HepG2 (cell line): ENCODE data around the gene TMCC2. TPM values are rescaled to one million over a fixed set of nuclear protein-coding genes. Genes with fewer than 3 reads are reported as not detected.

Experiments
- ATAC-seq: fragments of 200-7000 bp; cut with Tn5 transposase; 3 replicates; pipeline ENCODE4 v1.9.1; 2020; ENCODE audit warnings: mild to moderate bottlenecking, moderate library complexity
- BruUV-seq: library from RNA; stranded (reverse); fragments of 400-500 nt; replicated peaks from 2 replicates; lab custom pipeline; 2021; lab: Mats Ljungman, UMichigan
- CTCF ChIA-PET: fragments of 300-600 bp; formaldehyde crosslinking; extraction: SDS; loops from one replicate; lab custom pipeline; 2021; ENCODE audit warnings: low total read pairs, inconsistent platforms, low intra/inter-chr PET ratio; lab: Yijun Ruan, JAX
- POLR2A ChIA-PET: fragments of 350-600 bp; sonication (Branson Sonifier 250); formaldehyde crosslinking; loops from one replicate; lab custom pipeline; 2020; ENCODE audit warnings: antibody characterized with exemption, inconsistent platforms; lab: Yijun Ruan, JAX
- DNase-seq: peaks from one replicate; pipeline ENCODE4 v3.0.0-alpha.2; 2015; ENCODE audit warnings: low spot score
- FAIRE-seq: peaks from 3 replicates; lab custom pipeline; 2011; peaks lifted over from hg19 to GRCh38; lab: Jason Lieb, UNC
- H2AFZ ChIP-seq: one replicate; pipeline ENCODE4 v1.6.1; 2011; ENCODE audit warnings: low read length, inconsistent platforms
- H3K27ac ChIP-seq: fragments of 300-600 bp; 3 replicates; pipeline ENCODE4 v1.8.0; 2011; ENCODE audit warnings: mixed run types, mild to moderate bottlenecking, mixed read lengths, low read length, inconsistent platforms; ENCODE audit not compliant: insufficient read depth; ENCODE audit errors: extremely low read length
- H3K27me3 ChIP-seq, 2 experiments: fragments of 200-600 bp in 1 of 2; 2 replicates in 1 of 2; 3 replicates in 1 of 2; pipeline versions ENCODE4 v1.6.0 to v1.8.0; 2011; ENCODE audit warnings: low read length in 2 of 2, mild to moderate bottlenecking in 2 of 2, moderate library complexity in 2 of 2, inconsistent platforms in 1 of 2; ENCODE audit not compliant: insufficient read depth in 2 of 2, control insufficient read depth in 1 of 2
- H3K36me3 ChIP-seq, 2 experiments: fragments of 200-600 bp in 1 of 2; replicated peaks in 1 of 2; 2 replicates in 1 of 2; 3 replicates in 1 of 2; pipeline versions ENCODE4 v1.5.1 to v1.8.0; 2011; ENCODE audit warnings: low read length in 2 of 2, inconsistent platforms in 1 of 2; ENCODE audit not compliant: insufficient read depth in 2 of 2, control insufficient read depth in 1 of 2
- H3K4me1 ChIP-seq: 2 replicates; pipeline ENCODE4 v1.5.1; 2012; ENCODE audit warnings: low read length, inconsistent platforms; ENCODE audit not compliant: insufficient read depth
- H3K4me2 ChIP-seq: 2 replicates; pipeline ENCODE4 v1.6.0; 2011; ENCODE audit warnings: low read depth, low read length, inconsistent platforms
- H3K4me3 ChIP-seq, 3 experiments: fragments of 200-600 bp in 1 of 3; sonication (generic), shearing (Covaris generic) in 1 of 3; replicated peaks in 1 of 3; 2 replicates each; pipeline ENCODE4 v1.5.1; 2011 to 2016; ENCODE audit warnings: low read length in 3 of 3, inconsistent platforms in 2 of 3, low read depth in 2 of 3, mild to moderate bottlenecking in 2 of 3, control low read depth in 1 of 3, mixed read lengths in 1 of 3; ENCODE audit not compliant: insufficient read depth in 1 of 3
- H3K79me2 ChIP-seq: one replicate; pipeline ENCODE4 v1.6.1; 2011; ENCODE audit warnings: low read length, inconsistent platforms; ENCODE audit not compliant: insufficient read depth
- H3K9ac ChIP-seq: 2 replicates; pipeline ENCODE4 v1.6.0; 2011; ENCODE audit warnings: mild to moderate bottlenecking, low read depth, low read length, inconsistent platforms; ENCODE audit not compliant: insufficient read depth
- H3K9me3 ChIP-seq: 2 replicates; pipeline ENCODE4 v1.5.1; 2012; ENCODE audit warnings: mild to moderate bottlenecking, low read length
- H4K20me1 ChIP-seq: 2 replicates; pipeline ENCODE4 v1.6.0; 2011; ENCODE audit warnings: inconsistent platforms, mild to moderate bottlenecking, low read length, moderate library complexity; ENCODE audit not compliant: insufficient read depth
- ARID2 ChIP-seq: sonication (generic); formaldehyde crosslinking; IDR thresholded peaks from 2 replicates; pipeline ENCODE4 v1.8.1; 2022; ENCODE audit warnings: mild to moderate bottlenecking, missing genetic modification reagents, borderline replicate concordance
- GLMP ChIP-seq: sonication (generic); formaldehyde crosslinking; IDR thresholded peaks from 2 replicates; pipeline ENCODE4 v1.9.0; 2021; ENCODE audit warnings: missing genetic modification reagents, mild to moderate bottlenecking, borderline replicate concordance
- ISX ChIP-seq: sonication (generic); formaldehyde crosslinking; conservative IDR thresholded peaks from 2 replicates; pipeline ENCODE4 v1.5.0; 2020; ENCODE audit warnings: missing genetic modification reagents
- KMT2A ChIP-seq: sonication (generic); formaldehyde crosslinking; IDR thresholded peaks from 2 replicates; pipeline ENCODE4 v1.4.0; 2020; ENCODE audit warnings: missing genetic modification reagents
- ONECUT2 ChIP-seq: sonication (generic); formaldehyde crosslinking; IDR thresholded peaks from 2 replicates; pipeline ENCODE4 v1.4.0; 2020; ENCODE audit warnings: missing genetic modification reagents
- TERF1 ChIP-seq: sonication (generic); formaldehyde crosslinking; IDR thresholded peaks from 2 replicates; pipeline ENCODE4 v1.8.0; 2022; ENCODE audit warnings: mild to moderate bottlenecking, missing genetic modification reagents, moderate library complexity
- ZNF101 ChIP-seq: sonication (generic); formaldehyde crosslinking; IDR thresholded peaks from 2 replicates; pipeline ENCODE4 v1.4.0; 2020; ENCODE audit warnings: mild to moderate bottlenecking, low read depth, missing genetic modification reagents, borderline replicate concordance
- ZNF124 ChIP-seq: sonication (generic); formaldehyde crosslinking; IDR thresholded peaks from 2 replicates; pipeline ENCODE4 v1.4.0; 2020; ENCODE audit warnings: missing genetic modification reagents
- ZNF672 ChIP-seq: sonication (generic); formaldehyde crosslinking; IDR thresholded peaks from 2 replicates; pipeline ENCODE4 v1.8.1; 2022; ENCODE audit warnings: missing genetic modification reagents
- ZSCAN31 ChIP-seq: sonication (generic); formaldehyde crosslinking; IDR thresholded peaks from 2 replicates; pipeline ENCODE4 v1.5.0; 2020; ENCODE audit warnings: low read depth, mild to moderate bottlenecking, missing genetic modification reagents
- WGBS: methylation state at CpG from one replicate; pipeline ENCODE4 v1.1.6; 2017; ENCODE audit warnings: low lambda C conversion rate; 5-methylcytosine and 5-hydroxymethylcytosine counted together
- in situ Hi-C: cut with HindIII; loops from 2 replicates; pipeline ENCODE4 v1.10.0; 2017; ENCODE audit warnings: low pct_unique_long_range_greater_than_20kb; ENCODE audit not compliant: extremely low pct_ligation_motif_present
- intact Hi-C: fragments of 100-400 bp; cut with micrococcal nuclease; formaldehyde crosslinking; loops from one replicate; pipeline ENCODE4 v1.10.0; 2022; ENCODE audit not compliant: unreplicated experiment
- polyA plus RNA-seq, 8 experiments: library from polyadenylated mRNA; depleted of rRNA in 3 of 8; stranded (reverse) in 7 of 8; unstranded in 1 of 8; fragments of >200 nt; fragmentation: Illumina TruSeq in 4 of 8; extraction: Trizol in 4 of 8; gene quantifications; 2 replicates each; pipeline versions ENCODE4 v1.2.1 to v1.2.3, GENCODE V29; 2011 to 2016; ENCODE audit warnings: low read depth in 4 of 8, missing spikeins in 1 of 8, mixed read lengths in 1 of 8; ENCODE audit not compliant: insufficient read depth in 1 of 8
- total RNA-seq, 5 experiments: library from RNA; depleted of rRNA; stranded (reverse); fragments of >200 nt; fragmentation: Illumina TruSeq; extraction: Trizol; gene quantifications; 2 replicates each; pipeline ENCODE4 v1.2.3, GENCODE V29; 2016; ENCODE audit warnings: low read depth in 1 of 5
- TF ChIP-seq, protein P1 (sequence below): sonication (generic); formaldehyde crosslinking; IDR thresholded peaks from 2 replicates; pipeline ENCODE4 v1.5.1; 2020; ENCODE audit warnings: missing genetic modification reagents, mild to moderate bottlenecking, borderline replicate concordance
- TF ChIP-seq, protein P2 (sequence below): IDR thresholded peaks from 2 replicates; pipeline ENCODE4 v1.6.1; 2016; ENCODE audit warnings: low read depth, borderline replicate concordance

Gene TMCC2
- total and polyA plus RNA-seq, 2 of the 13 experiments (the other 11 are each of a cell fraction or from before 2014, with no cell fraction given): 0.12 to 0.24 TPM

GRCh38 chr1:205240569-205240968, 12.8 kb downstream of the TMCC2 start:
- ChIA-PET CTCF (no interaction called here), POLR2A (no interaction called here)
- FAIRE-seq (no peak), ATAC-seq (no peak), DNase-seq (no peak)
- no peaks in the 10 kb centered on the region for H3K36me3 ChIP-seq
- H2AFZ ChIP-seq: no peak overlapping the region
- in situ Hi-C loops (no loop called here), intact Hi-C loops (no loop called here)
- H3K79me2 ChIP-seq: no peaks in the 10 kb centered on the region
- no peaks in the 10 kb centered on the region for H3K4me1 ChIP-seq
- WGBS: 0% methylated on average over 1 of the region's 3 CpGs
- no peaks in the 10 kb centered on the region for H3K9me3 ChIP-seq
- no peak overlapping the region for H3K4me2 ChIP-seq
- no peak overlapping the region for H3K27ac ChIP-seq
- H4K20me1 ChIP-seq: no peaks in the 10 kb centered on the region
- no peak for TF ChIP-seq ZSCAN31 (CRISPR knock-in tag)
- H3K4me3 ChIP-seq: no peak overlapping the region
- BruUV-seq: no TSS peak
- H3K27me3 ChIP-seq: peaks cover 2 to 81% of the 10 kb centered on the region in 2 experiments; a peak in 4 of 5 replicates
- no peak overlapping the region for H3K9ac ChIP-seq

- no peak overlapping the region for H2AFZ ChIP-seq
- POLR2A ChIA-PET: no interaction called here
- intact Hi-C loops (no loop called here), in situ Hi-C loops (no loop called here)
- FAIRE-seq: no peak
- H3K36me3 ChIP-seq: no peaks in the 10 kb centered on the region
- no peaks in the 10 kb centered on the region for H4K20me1 ChIP-seq
- H3K9ac ChIP-seq: no peak overlapping the region
- WGBS: 60% methylated on average over 17 of the region's 36 CpGs
- H3K27ac ChIP-seq: no peak overlapping the region
- H3K4me3 ChIP-seq: no peak overlapping the region
- peaks cover 2 to 78% of the 10 kb centered on the region in 2 experiments; a peak in 4 of 5 replicates for H3K27me3 ChIP-seq
- DNase-seq: no peak
- BruUV-seq: no TSS peak
- no peak overlapping the region for H3K4me2 ChIP-seq
- H3K79me2 ChIP-seq: no peaks in the 10 kb centered on the region
- H3K9me3 ChIP-seq: no peaks in the 10 kb centered on the region
- no peaks in the 10 kb centered on the region for H3K4me1 ChIP-seq
- CTCF ChIA-PET: no interaction called here
- no peak for ATAC-seq
- TF ChIP-seq ZNF124 (CRISPR knock-in tag) (no peak), KMT2A (CRISPR knock-in tag) (no peak), ONECUT2 (CRISPR knock-in tag) (no peak), ZNF101 (no peak), GLMP (CRISPR knock-in tag) (no peak), ARID2 (CRISPR knock-in tag) (no peak), ISX (CRISPR knock-in tag) (no peak), TERF1 (CRISPR knock-in tag) (no peak), ZNF672 (no peak)
- TF ChIP-seq, protein P1, sequence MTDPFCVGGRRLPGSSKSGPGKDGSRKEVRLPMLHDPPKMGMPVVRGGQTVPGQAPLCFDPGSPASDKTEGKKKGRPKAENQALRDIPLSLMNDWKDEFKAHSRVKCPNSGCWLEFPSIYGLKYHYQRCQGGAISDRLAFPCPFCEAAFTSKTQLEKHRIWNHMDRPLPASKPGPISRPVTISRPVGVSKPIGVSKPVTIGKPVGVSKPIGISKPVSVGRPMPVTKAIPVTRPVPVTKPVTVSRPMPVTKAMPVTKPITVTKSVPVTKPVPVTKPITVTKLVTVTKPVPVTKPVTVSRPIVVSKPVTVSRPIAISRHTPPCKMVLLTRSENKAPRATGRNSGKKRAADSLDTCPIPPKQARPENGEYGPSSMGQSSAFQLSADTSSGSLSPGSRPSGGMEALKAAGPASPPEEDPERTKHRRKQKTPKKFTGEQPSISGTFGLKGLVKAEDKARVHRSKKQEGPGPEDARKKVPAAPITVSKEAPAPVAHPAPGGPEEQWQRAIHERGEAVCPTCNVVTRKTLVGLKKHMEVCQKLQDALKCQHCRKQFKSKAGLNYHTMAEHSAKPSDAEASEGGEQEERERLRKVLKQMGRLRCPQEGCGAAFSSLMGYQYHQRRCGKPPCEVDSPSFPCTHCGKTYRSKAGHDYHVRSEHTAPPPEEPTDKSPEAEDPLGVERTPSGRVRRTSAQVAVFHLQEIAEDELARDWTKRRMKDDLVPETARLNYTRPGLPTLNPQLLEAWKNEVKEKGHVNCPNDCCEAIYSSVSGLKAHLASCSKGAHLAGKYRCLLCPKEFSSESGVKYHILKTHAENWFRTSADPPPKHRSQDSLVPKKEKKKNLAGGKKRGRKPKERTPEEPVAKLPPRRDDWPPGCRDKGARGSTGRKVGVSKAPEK (CRISPR knock-in tag): no peak
- TF ChIP-seq, protein P2, sequence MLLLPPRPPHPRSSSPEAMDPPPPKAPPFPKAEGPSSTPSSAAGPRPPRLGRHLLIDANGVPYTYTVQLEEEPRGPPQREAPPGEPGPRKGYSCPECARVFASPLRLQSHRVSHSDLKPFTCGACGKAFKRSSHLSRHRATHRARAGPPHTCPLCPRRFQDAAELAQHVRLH (CRISPR knock-in tag): no peak
Observed at GRCh38 chr1:205241366-205242030, 13.8 kb downstream of the TMCC2 start.
